CD14-positive monocyte (primary cell): ENCODE data around the gene MRPS30. TPM values are rescaled to one million over a fixed set of nuclear protein-coding genes. Genes with fewer than 3 reads are reported as not detected.

ENCODE experiments used
- DNase-seq, 3 donors: peaks; one replicate each; pipeline ENCODE4 v3.0.0-alpha.2; 2011 to 2022
- H2AFZ ChIP-seq: 2 replicates; pipeline ENCODE4 v1.6.0; 2012; ENCODE audit warnings: mild to moderate bottlenecking, low read depth, low read length, inconsistent platforms; ENCODE audit not compliant: insufficient read depth, poor library complexity, severe bottlenecking
- H3K27ac ChIP-seq, 2 donors: 1 replicate in 1 of 2; 2 replicates in 1 of 2; pipeline ENCODE4 v1.5.1; 2012 to 2013; ENCODE audit warnings: low read length in 2 of 2, control low read depth in 1 of 2, inconsistent platforms in 1 of 2, low read depth in 1 of 2, mild to moderate bottlenecking in 1 of 2
- H3K27me3 ChIP-seq, 2 donors: one replicate each; pipeline versions ENCODE4 v1.6.0 to v1.6.1; 2011 to 2013; ENCODE audit warnings: low read length in 2 of 2; ENCODE audit not compliant: control insufficient read depth in 2 of 2, insufficient read depth in 2 of 2
- H3K36me3 ChIP-seq, 2 donors: replicated peaks in 1 of 2; 1 replicate in 1 of 2; 2 replicates in 1 of 2; pipeline versions ENCODE4 v1.5.1 to v1.6.1; 2012 to 2013; ENCODE audit warnings: low read length in 2 of 2, control low read depth in 1 of 2, inconsistent platforms in 1 of 2, mild to moderate bottlenecking in 1 of 2; ENCODE audit not compliant: insufficient read depth in 2 of 2, control insufficient read depth in 1 of 2
- H3K4me1 ChIP-seq, 2 donors: 1 replicate in 1 of 2; 2 replicates in 1 of 2; pipeline versions ENCODE4 v1.5.1 to v1.6.1; 2012 to 2013; ENCODE audit warnings: low read length in 2 of 2, control low read depth in 1 of 2, inconsistent platforms in 1 of 2, mild to moderate bottlenecking in 1 of 2, moderate library complexity in 1 of 2; ENCODE audit not compliant: insufficient read depth in 2 of 2, control insufficient read depth in 1 of 2
- H3K4me2 ChIP-seq: replicated peaks from 2 replicates; pipeline ENCODE3; 2012; ENCODE audit warnings: low read length, moderate library complexity, mild to moderate bottlenecking; ENCODE audit not compliant: poor library complexity, severe bottlenecking; ENCODE audit errors: extremely low read depth
- H3K4me3 ChIP-seq, 3 experiments: fragments of 200-600 bp in 1 of 3; sonication (generic) in 1 of 3; replicated peaks in 1 of 3; 1 replicate in 2 of 3; 2 replicates in 1 of 3; pipeline ENCODE4 v1.5.1; 2011 to 2013; ENCODE audit warnings: low read length in 3 of 3, mild to moderate bottlenecking in 3 of 3, control low read depth in 2 of 3, low read depth in 2 of 3, inconsistent platforms in 1 of 3, moderate library complexity in 1 of 3
- H3K79me2 ChIP-seq: 2 replicates; pipeline ENCODE4 v1.6.0; 2012; ENCODE audit warnings: mild to moderate bottlenecking, control low read depth, inconsistent platforms, low read length, moderate library complexity; ENCODE audit not compliant: insufficient read depth
- H3K9ac ChIP-seq: 2 replicates; pipeline ENCODE4 v1.6.0; 2017; ENCODE audit warnings: low read length, mild to moderate bottlenecking; ENCODE audit not compliant: insufficient read depth, poor library complexity, severe bottlenecking
- H3K9me3 ChIP-seq, 2 donors: replicated peaks in 1 of 2; 1 replicate in 1 of 2; 2 replicates in 1 of 2; pipeline versions ENCODE4 v1.5.1 to v1.6.1; 2012 to 2013; ENCODE audit warnings: low read length in 2 of 2, control low read depth in 1 of 2; ENCODE audit not compliant: control insufficient read depth in 1 of 2, insufficient read depth in 1 of 2
- H4K20me1 ChIP-seq: 2 replicates; pipeline ENCODE4 v1.6.0; 2012; ENCODE audit warnings: mild to moderate bottlenecking, low read length, control low read depth, moderate library complexity; ENCODE audit not compliant: insufficient read depth
- H3K27ac Mint-ChIP-seq, 7 donors: one replicate each; pipeline ENCODE4 v1.8.0; 2020; ENCODE audit warnings: mild to moderate bottlenecking in 7 of 7, mixed read lengths in 7 of 7, moderate library complexity in 6 of 7, inconsistent platforms in 2 of 7
- H3K27me3 Mint-ChIP-seq, 3 donors: one replicate each; pipeline ENCODE4 v1.8.0; 2021 to 2022; ENCODE audit warnings: low read depth in 3 of 3, mild to moderate bottlenecking in 3 of 3, mixed read lengths in 3 of 3, moderate library complexity in 3 of 3, inconsistent platforms in 1 of 3
- H3K36me3 Mint-ChIP-seq, 2 donors: one replicate each; pipeline ENCODE4 v1.8.0; 2020; ENCODE audit warnings: mixed read lengths in 2 of 2, inconsistent platforms in 1 of 2, mild to moderate bottlenecking in 1 of 2
- H3K4me1 Mint-ChIP-seq: one replicate; pipeline ENCODE4 v1.8.0; 2020; ENCODE audit warnings: mild to moderate bottlenecking, mixed read lengths
- H3K4me3 Mint-ChIP-seq, 2 donors: one replicate each; pipeline ENCODE4 v1.8.0; 2020; ENCODE audit warnings: mild to moderate bottlenecking in 2 of 2, mixed read lengths in 2 of 2, moderate library complexity in 1 of 2
- H3K9me3 Mint-ChIP-seq, 7 donors: one replicate each; pipeline ENCODE4 v1.8.0; 2020 to 2022; ENCODE audit warnings: mixed read lengths in 7 of 7, mild to moderate bottlenecking in 6 of 7, moderate library complexity in 6 of 7, inconsistent platforms in 2 of 7
- WGBS: methylation state at CpG from one replicate; pipeline ENCODE4 v1.1.5; 2013; ENCODE audit warnings: missing lambda C conversion rate; ENCODE audit not compliant: insufficient coverage; 5-methylcytosine and 5-hydroxymethylcytosine counted together
- intact Hi-C, 2 donors: fragments of 100-400 bp; cut with micrococcal nuclease; formaldehyde crosslinking; loops; one replicate each; pipeline versions ENCODE4 v1.15.0 to v1.15.1; 2023
- polyA plus RNA-seq, 3 donors: library from polyadenylated mRNA; depleted of rRNA in 1 of 3; unstranded in 2 of 3; stranded (reverse) in 1 of 3; fragments of 300-500 nt in 2 of 3; fragments of >200 nt in 1 of 3; fragmentation: Illumina TruSeq in 2 of 3; gene quantifications; 1 replicate in 2 of 3; 2 replicates in 1 of 3; pipeline ENCODE4 v1.2.3, GENCODE V29; 2012 to 2021
- TF ChIP-seq, protein P1 (sequence below): fragments of 200-600 bp; IDR thresholded peaks from one replicate; pipeline ENCODE4 v1.8.0; 2022; ENCODE audit warnings: antibody characterized with exemption, mild to moderate bottlenecking

Gene MRPS30
- polyA plus RNA-seq, 3 donors = 8.8 to 28.1 (median 24.7) TPM

DNA sequence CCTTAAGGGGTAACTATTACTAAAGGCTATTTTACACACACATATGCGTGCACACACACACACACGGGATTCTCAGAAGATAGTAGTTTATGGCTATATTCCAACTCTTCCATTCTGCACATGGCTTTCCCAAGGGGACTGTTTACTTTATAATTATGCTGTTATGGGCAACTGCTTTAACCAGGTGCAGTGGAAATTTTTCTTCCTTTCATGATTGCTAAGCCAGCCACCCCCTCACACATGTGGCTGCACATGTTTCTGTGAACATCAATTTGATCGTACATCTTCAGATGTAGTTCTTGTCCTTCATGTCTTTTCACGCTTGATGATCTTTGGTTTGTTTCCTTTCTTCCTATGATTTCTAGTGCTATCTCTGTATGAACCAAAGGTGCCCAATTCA is 37.0 kb downstream of the MRPS30 start:
- no peaks in the 10 kb centered on the region for H3K4me1 Mint-ChIP-seq
- H3K27me3 Mint-ChIP-seq = no peaks in the 10 kb centered on the region
- DNase-seq = no peak
- Histone ChIP-seq H3K4me3 (no peak overlapping the region), H4K20me1 (no peaks in the 10 kb centered on the region), H3K4me1 (no peaks in the 10 kb centered on the region), H2AFZ (no peak overlapping the region), H3K36me3 (no peaks in the 10 kb centered on the region), H3K27me3 (no peaks in the 10 kb centered on the region), H3K4me2 (no peak overlapping the region), H3K9me3 (no peaks in the 10 kb centered on the region), H3K9ac (no peak overlapping the region), H3K79me2 (no peaks in the 10 kb centered on the region), H3K27ac (no peak overlapping the region)
- H3K4me3 Mint-ChIP-seq = no peak overlapping the region
- WGBS = 92% methylated on average over 2 of the region's 4 CpGs
- intact Hi-C loops = no loop called here
- TF ChIP-seq, protein P1, sequence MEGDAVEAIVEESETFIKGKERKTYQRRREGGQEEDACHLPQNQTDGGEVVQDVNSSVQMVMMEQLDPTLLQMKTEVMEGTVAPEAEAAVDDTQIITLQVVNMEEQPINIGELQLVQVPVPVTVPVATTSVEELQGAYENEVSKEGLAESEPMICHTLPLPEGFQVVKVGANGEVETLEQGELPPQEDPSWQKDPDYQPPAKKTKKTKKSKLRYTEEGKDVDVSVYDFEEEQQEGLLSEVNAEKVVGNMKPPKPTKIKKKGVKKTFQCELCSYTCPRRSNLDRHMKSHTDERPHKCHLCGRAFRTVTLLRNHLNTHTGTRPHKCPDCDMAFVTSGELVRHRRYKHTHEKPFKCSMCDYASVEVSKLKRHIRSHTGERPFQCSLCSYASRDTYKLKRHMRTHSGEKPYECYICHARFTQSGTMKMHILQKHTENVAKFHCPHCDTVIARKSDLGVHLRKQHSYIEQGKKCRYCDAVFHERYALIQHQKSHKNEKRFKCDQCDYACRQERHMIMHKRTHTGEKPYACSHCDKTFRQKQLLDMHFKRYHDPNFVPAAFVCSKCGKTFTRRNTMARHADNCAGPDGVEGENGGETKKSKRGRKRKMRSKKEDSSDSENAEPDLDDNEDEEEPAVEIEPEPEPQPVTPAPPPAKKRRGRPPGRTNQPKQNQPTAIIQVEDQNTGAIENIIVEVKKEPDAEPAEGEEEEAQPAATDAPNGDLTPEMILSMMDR = no peak
- no peak overlapping the region for H3K27ac Mint-ChIP-seq
- no peaks in the 10 kb centered on the region for H3K36me3 Mint-ChIP-seq
- H3K9me3 Mint-ChIP-seq = peaks cover 0 to 4% (median 1%) of the 10 kb centered on the region in 7 donors

DNA sequence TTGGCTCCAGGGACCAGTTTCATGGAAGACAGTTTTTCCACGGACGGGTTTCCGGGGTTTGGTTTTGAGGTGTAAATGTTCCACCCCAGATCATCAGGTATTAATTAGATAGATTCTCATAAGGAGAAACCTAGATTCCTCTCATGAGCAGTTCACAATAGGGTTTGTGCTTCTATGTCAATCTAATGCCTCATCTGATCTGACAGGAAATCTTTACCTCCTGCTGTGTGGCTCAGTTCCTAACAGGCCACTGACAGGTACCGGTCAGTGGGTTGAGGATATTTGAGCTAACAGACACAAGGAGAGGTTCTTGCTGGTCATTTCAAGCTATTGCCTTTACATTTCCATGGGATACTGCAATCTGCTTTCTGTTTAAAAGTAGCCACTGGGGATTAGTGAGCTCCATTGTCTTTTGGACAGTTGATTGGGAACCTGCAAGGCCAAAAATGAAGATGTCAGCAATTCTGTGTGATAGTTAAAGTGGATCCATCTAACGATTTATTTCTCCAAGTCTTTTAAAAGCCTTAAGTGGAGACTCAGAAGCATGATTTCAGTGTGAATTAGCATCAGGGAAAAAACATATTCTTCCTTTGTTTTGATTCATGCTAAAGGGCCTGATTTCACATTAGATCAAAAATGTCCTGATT is 38.6 kb downstream of the MRPS30 start:
- H4K20me1 ChIP-seq = no peaks in the 10 kb centered on the region
- DNase-seq = no peak
- no peaks in the 10 kb centered on the region for H3K36me3 ChIP-seq
- H3K4me3 Mint-ChIP-seq = no peak overlapping the region
- TF ChIP-seq, protein P1 = no peak
- H3K9me3 Mint-ChIP-seq = peaks cover 0 to 4% (median 1%) of the 10 kb centered on the region in 7 donors
- no peak overlapping the region for H3K4me2 ChIP-seq
- no peaks in the 10 kb centered on the region for H3K4me1 Mint-ChIP-seq
- no peak overlapping the region for H3K27ac Mint-ChIP-seq
- no peak overlapping the region for H3K27ac ChIP-seq
- H3K27me3 ChIP-seq = no peaks in the 10 kb centered on the region
- no peaks in the 10 kb centered on the region for H3K79me2 ChIP-seq
- H3K27me3 Mint-ChIP-seq = no peaks in the 10 kb centered on the region
- no peaks in the 10 kb centered on the region for H3K4me1 ChIP-seq
- no peaks in the 10 kb centered on the region for H3K9me3 ChIP-seq
- no peak overlapping the region for H3K9ac ChIP-seq
- no peak overlapping the region for H2AFZ ChIP-seq
- no peak overlapping the region for H3K4me3 ChIP-seq
- no CpG with 5 or more reads among the region's 5 CpGs for WGBS
- intact Hi-C loops = no loop called here
- H3K36me3 Mint-ChIP-seq = no peaks in the 10 kb centered on the region
